HCT116 (cell line): Measurements from ENCODE around the gene TCHH. TPM values are rescaled to one million over a fixed set of nuclear protein-coding genes. Genes with fewer than 3 reads are reported as not detected.

ENCODE experiments used
- ATAC-seq: fragments of 200-7000 bp; cut with Tn5 transposase; 2 replicates; pipeline ENCODE4 v1.9.1; 2020; ENCODE audit warnings: mild to moderate bottlenecking, moderate library complexity
- BruUV-seq: library from RNA; stranded (reverse); fragments of 400-500 nt; replicated peaks from 2 replicates; lab custom pipeline; 2021; lab: Mats Ljungman, UMichigan
- CTCF ChIA-PET: fragments of 300-600 bp; sonication (Branson Sonifier 250); formaldehyde crosslinking; loops from one replicate; lab custom pipeline; 2021; ENCODE audit warnings: antibody characterized with exemption; lab: Charles Lee
- POLR2A ChIA-PET: fragments of 300-600, 350-600 bp; sonication (Branson Sonifier 250); formaldehyde crosslinking; loops from one replicate; lab custom pipeline; 2021; ENCODE audit warnings: antibody characterized with exemption; lab: Charles Lee
- RAD21 ChIA-PET, 2 experiments: fragments of 300-600 bp; sonication (Branson Sonifier 250); formaldehyde crosslinking; loops; one replicate each; lab custom pipeline; 2023; ENCODE audit warnings: low total read pairs in 2 of 2; ENCODE audit not compliant: uncharacterized antibody in 2 of 2, unreplicated experiment in 2 of 2, low non-redundant PET in 1 of 2; lab: Charles Lee
- DNase-seq: peaks from one replicate; pipeline ENCODE4 v3.0.0-alpha.2; 2010; ENCODE audit warnings: low read depth, low spot score
- H2AFZ ChIP-seq: fragments of 200-600 bp; shearing (Covaris generic), sonication (generic); 2 replicates; pipeline ENCODE4 v1.6.1; 2017; ENCODE audit warnings: low read depth, mixed run types, mixed read lengths, antibody characterized with exemption, low read length; ENCODE audit not compliant: poor library complexity, severe bottlenecking
- H3K27ac ChIP-seq: 2 replicates; pipeline ENCODE4 v1.5.1; 2012; ENCODE audit warnings: low read depth, low read length
- H3K27me3 ChIP-seq: fragments of 200-600 bp; sonication (generic); 2 replicates; pipeline ENCODE4 v1.6.1; 2016; ENCODE audit warnings: mixed run types, low read length, mixed read lengths; ENCODE audit not compliant: insufficient read depth
- H3K36me3 ChIP-seq, 2 experiments: fragments of 200-500 bp in 1 of 2; fragments of 200-600 bp in 1 of 2; sonication (Bioruptor generic) in 1 of 2; sonication (generic) in 1 of 2; 2 replicates each; pipeline versions ENCODE4 v1.5.1 to v1.6.1; 2014 to 2016; ENCODE audit warnings: low read length in 2 of 2, inconsistent platforms in 1 of 2, mixed read lengths in 1 of 2, mixed run types in 1 of 2; ENCODE audit not compliant: insufficient read depth in 2 of 2, control insufficient read depth in 1 of 2
- H3K4me1 ChIP-seq, 2 experiments: fragments of 200-600 bp in 1 of 2; sonication (generic) in 1 of 2; 2 replicates each; pipeline versions ENCODE4 v1.5.1 to v1.6.1; 2012 to 2017; ENCODE audit warnings: low read length in 2 of 2, inconsistent platforms in 1 of 2, mild to moderate bottlenecking in 1 of 2, mixed read lengths in 1 of 2, mixed run types in 1 of 2, moderate library complexity in 1 of 2; ENCODE audit not compliant: insufficient read depth in 2 of 2, control insufficient read depth in 1 of 2
- H3K4me2 ChIP-seq: fragments of 200-600 bp; sonication (generic); 2 replicates; pipeline ENCODE4 v1.6.1; 2017; ENCODE audit warnings: mixed run types, low read length, mixed read lengths
- H3K4me3 ChIP-seq, 2 experiments: fragments of 200-600 bp in 1 of 2; sonication (generic) in 1 of 2; replicated peaks in 1 of 2; 2 replicates each; pipeline ENCODE4 v1.5.1; 2011 to 2016; ENCODE audit warnings: low read length in 2 of 2, control low read depth in 1 of 2, low read depth in 1 of 2, mild to moderate bottlenecking in 1 of 2, mixed read lengths in 1 of 2, mixed run types in 1 of 2
- H3K79me2 ChIP-seq: fragments of 200-600 bp; sonication (generic); 2 replicates; pipeline ENCODE4 v1.6.1; 2017; ENCODE audit warnings: mild to moderate bottlenecking, mixed run types, low read length, moderate library complexity, mixed read lengths; ENCODE audit not compliant: insufficient read depth
- H3K9ac ChIP-seq: fragments of 200-600 bp; sonication (generic); 2 replicates; pipeline ENCODE4 v1.6.1; 2016; ENCODE audit warnings: low read length, mixed read lengths
- H3K9me2 ChIP-seq: fragments of 200-600 bp; sonication (generic), shearing (Covaris generic); 2 replicates; pipeline ENCODE4 v1.6.1; 2017; ENCODE audit warnings: mixed run types, mild to moderate bottlenecking, moderate library complexity; ENCODE audit not compliant: insufficient read depth
- H3K9me3 ChIP-seq, 2 experiments: fragments of 200-500 bp in 1 of 2; fragments of 200-600 bp in 1 of 2; sonication (Bioruptor generic) in 1 of 2; sonication (generic) in 1 of 2; 2 replicates each; pipeline ENCODE4 v1.6.1; 2014 to 2017; ENCODE audit warnings: low read length in 2 of 2, mixed read lengths in 2 of 2, inconsistent platforms in 1 of 2, low read depth in 1 of 2, mild to moderate bottlenecking in 1 of 2, mixed run types in 1 of 2, moderate library complexity in 1 of 2; ENCODE audit not compliant: control insufficient read depth in 1 of 2, insufficient read depth in 1 of 2
- H4K20me1 ChIP-seq: fragments of 200-600 bp; sonication (generic), shearing (Covaris generic); 2 replicates; pipeline ENCODE4 v1.6.1; 2017; ENCODE audit warnings: mixed run types, mild to moderate bottlenecking, moderate library complexity; ENCODE audit not compliant: insufficient read depth
- CEBPB ChIP-seq: IDR thresholded peaks from 2 replicates; pipeline ENCODE4 v1.6.1; 2012; ENCODE audit warnings: low read depth
- CTCF ChIP-seq, 3 experiments: fragments of 200-600 bp in 1 of 3; sonication (generic) in 1 of 3; IDR thresholded peaks in 2 of 3; conservative IDR thresholded peaks in 1 of 3; 2 replicates each; pipeline ENCODE4 v1.5.1; 2012 to 2017; ENCODE audit warnings: low read depth in 2 of 3, low read length in 2 of 3, antibody characterized with exemption in 1 of 3, borderline replicate concordance in 1 of 3, control low read depth in 1 of 3, mild to moderate bottlenecking in 1 of 3, mixed read lengths in 1 of 3, mixed run types in 1 of 3, moderate library complexity in 1 of 3; ENCODE audit not compliant: insufficient read depth in 1 of 3
- EGR1 ChIP-seq: IDR thresholded peaks from 2 replicates; pipeline ENCODE4 v1.6.1; 2012; ENCODE audit warnings: low read depth
- EZH2phosphoT487 ChIP-seq: fragments of 200-600 bp; IDR thresholded peaks from 2 replicates; pipeline ENCODE4 v1.6.1; 2018; ENCODE audit warnings: antibody characterized with exemption, borderline replicate concordance
- FOSL1 ChIP-seq: IDR thresholded peaks from 2 replicates; pipeline ENCODE4 v1.6.1; 2012; ENCODE audit warnings: low read depth
- POLR2A ChIP-seq: IDR thresholded peaks from 2 replicates; pipeline ENCODE4 v1.7.0; 2011; ENCODE audit warnings: borderline replicate concordance; ENCODE audit not compliant: insufficient read depth, insufficient read length; ENCODE audit errors: extremely low read depth
- RAD21 ChIP-seq: IDR thresholded peaks from 2 replicates; pipeline ENCODE4 v1.6.1; 2012; ENCODE audit warnings: low read depth, mild to moderate bottlenecking
- SP1 ChIP-seq: IDR thresholded peaks from 2 replicates; pipeline ENCODE4 v1.6.1; 2012; ENCODE audit warnings: low read depth
- SRF ChIP-seq: IDR thresholded peaks from 2 replicates; pipeline ENCODE4 v1.6.1; 2012; ENCODE audit warnings: low read depth
- TCF7L2 ChIP-seq: IDR thresholded peaks from 2 replicates; pipeline ENCODE4 v1.7.0; 2011; ENCODE audit warnings: borderline replicate concordance, inconsistent platforms; ENCODE audit not compliant: insufficient read depth, insufficient read length; ENCODE audit errors: extremely low read depth
- intact Hi-C: fragments of 100-400 bp; cut with micrococcal nuclease; formaldehyde crosslinking; loops from 2 replicates; pipeline ENCODE4 v1.10.0; 2022
- total RNA-seq: library from RNA; stranded (reverse); gene quantifications from one replicate; pipeline ENCODE4 v1.2.1, GENCODE V29; 2021; ENCODE audit not compliant: unreplicated experiment

The TCHH gene
- total RNA-seq, 1 experiment from 2014 or later, result 0.02 TPM

GRCh38 chr1:152153996-152154395 lies 38.8 kb upstream of the TCHH start:
- H3K9me2 ChIP-seq, result no peaks in the 10 kb centered on the region
- no peak for ATAC-seq

More at GRCh38 chr1:152153996-152154395, 38.8 kb upstream of the TCHH start:
- Histone ChIP-seq H3K9me3 (no peaks in the 10 kb centered on the region), H4K20me1 (no peaks in the 10 kb centered on the region), H3K27me3 (no peaks in the 10 kb centered on the region), H3K4me2 (no peak overlapping the region), H3K27ac (no peak overlapping the region), H3K79me2 (no peaks in the 10 kb centered on the region), H2AFZ (no peak overlapping the region), H3K4me1 (no peaks in the 10 kb centered on the region), H3K9ac (no peak overlapping the region), H3K36me3 (no peaks in the 10 kb centered on the region), H3K4me3 (no peak overlapping the region)
- ChIA-PET RAD21 (no interaction called here), CTCF (no interaction called here), POLR2A (no interaction called here)
- intact Hi-C loops, result no loop called here
- TF ChIP-seq SP1 (no peak), SRF (no peak), EGR1 (no peak), TCF7L2 (no peak), RAD21 (no peak), CTCF (IDR thresholded peaks at IDR 0.05 in 2 of 3, conservative IDR thresholded peaks at IDR 0.05 in 1 of 3; ENCODE audit: borderline replicate concordance in 1 of 3, insufficient read depth in 1 of 3, low read depth in 2 of 3, low read length in 2 of 3) (no peak), EZH2phosphoT487 (no peak), FOSL1 (no peak), POLR2A (no peak), CEBPB (no peak)
- no peak for DNase-seq
- no TSS peak for BruUV-seq
